ENCODE measurements around the gene PDIA5. TPM values are rescaled to one million over a fixed set of nuclear protein-coding genes. Genes with fewer than 3 reads are reported as not detected.
A peak's percentile ranks its signal among the peaks of the same experiment; 100 is the strongest.
"Not testable (repeated sequence)": the region's sequence is repeated elsewhere in the genome, so short reads cannot be mapped to it uniquely, and the experiment has no call there.

The PDIA5 gene
- total RNA-seq, 1 experiment from 2014 or later, result 41.5 TPM

DNA sequence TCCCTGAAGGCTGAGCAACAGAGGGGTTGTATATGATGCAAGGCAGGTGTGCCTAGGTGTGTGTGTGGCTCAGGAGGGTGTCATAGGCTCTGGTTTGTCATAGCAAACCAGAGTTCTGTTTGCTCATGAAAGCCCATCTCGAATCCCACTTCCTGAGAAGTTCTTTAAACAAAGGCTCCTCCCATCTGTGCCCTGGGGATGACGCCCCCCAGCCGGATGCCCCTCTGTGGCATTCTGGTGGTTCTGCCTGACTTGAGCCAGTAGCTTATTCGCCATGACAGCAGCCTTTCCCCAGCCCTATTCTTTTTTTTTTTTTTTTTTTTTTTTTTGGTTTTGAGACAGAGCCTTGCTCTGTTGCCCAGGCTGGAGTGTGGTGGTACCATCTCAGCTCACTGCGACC, 45.4 kb downstream of the PDIA5 start:
- CTCF ChIA-PET, result interaction anchor here (0.6 to 2.0 kb wide), 8 partner anchors 10 to 343 kb away, joined by 3 to 6 read pairs (median 4); no protein-coding TSS in a partner anchor
- no peak for TF ChIP-seq RORB (CRISPR knock-in tag; IDR thresholded peaks at IDR 0.05)
- TF ChIP-seq, protein P1, sequence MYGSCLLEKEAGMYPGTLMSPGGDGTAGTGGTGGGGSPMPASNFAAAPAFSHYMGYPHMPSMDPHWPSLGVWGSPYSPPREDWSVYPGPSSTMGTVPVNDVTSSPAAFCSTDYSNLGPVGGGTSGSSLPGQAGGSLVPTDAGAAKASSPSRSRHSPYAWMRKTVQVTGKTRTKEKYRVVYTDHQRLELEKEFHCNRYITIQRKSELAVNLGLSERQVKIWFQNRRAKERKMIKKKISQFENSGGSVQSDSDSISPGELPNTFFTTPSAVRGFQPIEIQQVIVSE (CRISPR knock-in tag; IDR thresholded peaks at IDR 0.05; ENCODE audit: borderline replicate concordance), result no peak
- TF ChIP-seq, protein P2, sequence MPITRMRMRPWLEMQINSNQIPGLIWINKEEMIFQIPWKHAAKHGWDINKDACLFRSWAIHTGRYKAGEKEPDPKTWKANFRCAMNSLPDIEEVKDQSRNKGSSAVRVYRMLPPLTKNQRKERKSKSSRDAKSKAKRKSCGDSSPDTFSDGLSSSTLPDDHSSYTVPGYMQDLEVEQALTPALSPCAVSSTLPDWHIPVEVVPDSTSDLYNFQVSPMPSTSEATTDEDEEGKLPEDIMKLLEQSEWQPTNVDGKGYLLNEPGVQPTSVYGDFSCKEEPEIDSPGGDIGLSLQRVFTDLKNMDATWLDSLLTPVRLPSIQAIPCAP (CRISPR knock-in tag; IDR thresholded peaks at IDR 0.05), result no peak
- TF ChIP-seq, protein P3, sequence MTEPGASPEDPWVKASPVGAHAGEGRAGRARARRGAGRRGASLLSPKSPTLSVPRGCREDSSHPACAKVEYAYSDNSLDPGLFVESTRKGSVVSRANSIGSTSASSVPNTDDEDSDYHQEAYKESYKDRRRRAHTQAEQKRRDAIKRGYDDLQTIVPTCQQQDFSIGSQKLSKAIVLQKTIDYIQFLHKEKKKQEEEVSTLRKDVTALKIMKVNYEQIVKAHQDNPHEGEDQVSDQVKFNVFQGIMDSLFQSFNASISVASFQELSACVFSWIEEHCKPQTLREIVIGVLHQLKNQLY (CRISPR knock-in tag; IDR thresholded peaks at IDR 0.05), result no peak
- TF ChIP-seq NR3C1 (CRISPR knock-in tag; conservative IDR thresholded peaks at IDR 0.05; ENCODE audit: low read depth), result no peak
- no peak for TF ChIP-seq FOXP1 (CRISPR knock-in tag; IDR thresholded peaks at IDR 0.05; ENCODE audit: borderline replicate concordance)
- no peak for TF ChIP-seq NR1H2 (CRISPR knock-in tag; IDR thresholded peaks at IDR 0.05)
- TF ChIP-seq MYBL2 (CRISPR knock-in tag; IDR thresholded peaks at IDR 0.05), result no peak
- no peak for TF ChIP-seq ZNF423 (CRISPR knock-in tag; IDR thresholded peaks at IDR 0.05)
- TF ChIP-seq, protein P4, sequence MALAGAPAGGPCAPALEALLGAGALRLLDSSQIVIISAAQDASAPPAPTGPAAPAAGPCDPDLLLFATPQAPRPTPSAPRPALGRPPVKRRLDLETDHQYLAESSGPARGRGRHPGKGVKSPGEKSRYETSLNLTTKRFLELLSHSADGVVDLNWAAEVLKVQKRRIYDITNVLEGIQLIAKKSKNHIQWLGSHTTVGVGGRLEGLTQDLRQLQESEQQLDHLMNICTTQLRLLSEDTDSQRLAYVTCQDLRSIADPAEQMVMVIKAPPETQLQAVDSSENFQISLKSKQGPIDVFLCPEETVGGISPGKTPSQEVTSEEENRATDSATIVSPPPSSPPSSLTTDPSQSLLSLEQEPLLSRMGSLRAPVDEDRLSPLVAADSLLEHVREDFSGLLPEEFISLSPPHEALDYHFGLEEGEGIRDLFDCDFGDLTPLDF (CRISPR knock-in tag; IDR thresholded peaks at IDR 0.05), result no peak
- no peak for TF ChIP-seq TEAD4 (CRISPR knock-in tag; IDR thresholded peaks at IDR 0.05)
- TF ChIP-seq ELF4 (CRISPR knock-in tag; IDR thresholded peaks at IDR 0.05; ENCODE audit: low read depth), result no peak
- TF ChIP-seq, protein P5, sequence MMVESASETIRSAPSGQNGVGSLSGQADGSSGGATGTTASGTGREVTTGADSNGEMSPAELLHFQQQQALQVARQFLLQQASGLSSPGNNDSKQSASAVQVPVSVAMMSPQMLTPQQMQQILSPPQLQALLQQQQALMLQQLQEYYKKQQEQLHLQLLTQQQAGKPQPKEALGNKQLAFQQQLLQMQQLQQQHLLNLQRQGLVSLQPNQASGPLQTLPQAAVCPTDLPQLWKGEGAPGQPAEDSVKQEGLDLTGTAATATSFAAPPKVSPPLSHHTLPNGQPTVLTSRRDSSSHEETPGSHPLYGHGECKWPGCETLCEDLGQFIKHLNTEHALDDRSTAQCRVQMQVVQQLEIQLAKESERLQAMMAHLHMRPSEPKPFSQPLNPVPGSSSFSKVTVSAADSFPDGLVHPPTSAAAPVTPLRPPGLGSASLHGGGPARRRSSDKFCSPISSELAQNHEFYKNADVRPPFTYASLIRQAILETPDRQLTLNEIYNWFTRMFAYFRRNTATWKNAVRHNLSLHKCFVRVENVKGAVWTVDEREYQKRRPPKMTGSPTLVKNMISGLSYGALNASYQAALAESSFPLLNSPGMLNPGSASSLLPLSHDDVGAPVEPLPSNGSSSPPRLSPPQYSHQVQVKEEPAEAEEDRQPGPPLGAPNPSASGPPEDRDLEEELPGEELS (CRISPR knock-in tag; IDR thresholded peaks at IDR 0.05), result no peak
- Mint-ChIP-seq H3K9me3 (no peaks in the 10 kb centered on the region), H3K36me3 (peaks cover 36% of the 10 kb centered on the region), H3K4me3 (no peak overlapping the region), H3K27ac (no peak overlapping the region), H3K27me3 (ENCODE audit: low read depth) (no peaks in the 10 kb centered on the region), H3K4me1 (peaks cover 7% of the 10 kb centered on the region)
- DNase-seq (ENCODE audit: low spot score), result no peak
- POLR2A ChIA-PET, result no interaction called here
- ATAC-seq, result no peak

DNA sequence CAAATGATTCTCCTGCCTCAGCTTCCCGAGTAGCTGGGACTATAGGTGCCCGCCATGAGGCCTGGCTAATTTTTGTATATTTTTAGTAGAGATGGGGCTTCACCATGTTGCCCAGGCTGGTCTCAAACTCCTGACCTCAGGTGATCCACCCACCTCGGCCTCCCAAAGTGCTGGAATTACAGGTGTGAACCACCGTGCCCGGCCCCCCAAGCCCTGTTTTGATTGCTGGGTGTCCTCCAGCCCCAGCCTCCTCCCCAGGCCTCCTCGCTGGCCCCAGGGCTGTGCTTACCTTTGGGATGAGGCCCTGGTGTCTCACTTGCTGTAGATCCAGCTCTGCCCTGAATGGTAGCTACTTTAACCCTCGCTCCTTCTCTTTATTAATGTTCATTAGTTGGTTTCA, 45.8 kb downstream of the PDIA5 start:
- H3K9me3 Mint-ChIP-seq; DNase-seq (ENCODE audit: low spot score); ATAC-seq; H3K4me3 Mint-ChIP-seq; POLR2A ChIA-PET; H3K4me1 Mint-ChIP-seq; H3K27ac Mint-ChIP-seq; H3K27me3 Mint-ChIP-seq (ENCODE audit: low read depth): not testable (repeated sequence)
- CTCF ChIA-PET, result interaction anchor here (0.6 to 2.0 kb wide), 5 partner anchors 41 to 169 kb away, joined by 3 to 6 read pairs (median 4); no protein-coding TSS in a partner anchor
- peaks cover 37% of the 10 kb centered on the region for H3K36me3 Mint-ChIP-seq

DNA sequence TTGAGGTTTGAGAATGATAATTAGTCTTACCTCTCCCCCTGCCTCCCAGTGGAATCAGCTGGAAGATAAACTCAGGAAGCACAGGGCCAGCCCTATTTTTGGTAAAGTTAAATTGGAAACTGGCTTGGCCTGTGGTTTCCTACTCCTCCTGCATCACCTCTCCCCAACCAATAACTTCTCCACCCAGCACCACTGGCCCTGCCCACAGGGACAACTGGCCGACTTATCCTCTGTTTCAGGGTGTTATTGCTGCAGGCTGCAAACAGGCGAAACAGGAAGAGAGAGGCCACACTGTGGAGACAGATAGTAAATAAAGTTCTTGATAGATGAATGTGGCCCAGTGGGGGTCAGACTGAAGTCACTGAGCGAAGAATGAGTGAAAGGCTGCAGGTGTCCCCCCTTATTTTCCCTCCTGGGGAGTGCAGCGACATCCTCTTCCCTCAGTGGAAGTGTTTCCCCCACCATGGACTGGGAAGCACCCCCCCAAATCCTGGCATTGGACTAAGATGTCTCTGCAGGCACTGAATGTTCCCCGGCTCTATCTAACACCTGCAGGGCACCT, 47.1 kb downstream of the PDIA5 start:
- Mint-ChIP-seq H3K27ac (no peak overlapping the region), H3K36me3 (peaks cover 42% of the 10 kb centered on the region), H3K27me3 (ENCODE audit: low read depth) (no peaks in the 10 kb centered on the region), H3K9me3 (no peaks in the 10 kb centered on the region), H3K4me3 (no peak overlapping the region), H3K4me1 (peaks cover 7% of the 10 kb centered on the region)
- peak; percentile 60 for ATAC-seq
- no peak for DNase-seq (ENCODE audit: low spot score)
- ChIA-PET POLR2A (no interaction called here), CTCF (no interaction called here)
- no peak for TF ChIP-seq GTF2I (CRISPR knock-in tag; conservative IDR thresholded peaks at IDR 0.05)
- no peak for TF ChIP-seq TP53 (CRISPR knock-in tag; IDR thresholded peaks at IDR 0.05)
- TF ChIP-seq FOXJ3 (CRISPR knock-in tag; IDR thresholded peaks at IDR 0.05; ENCODE audit: borderline replicate concordance), result no peak
- no peak for TF ChIP-seq GRHL2 (CRISPR knock-in tag; IDR thresholded peaks at IDR 0.05; ENCODE audit: insufficient replicate concordance, severe bottlenecking)
- TF ChIP-seq, protein P6, sequence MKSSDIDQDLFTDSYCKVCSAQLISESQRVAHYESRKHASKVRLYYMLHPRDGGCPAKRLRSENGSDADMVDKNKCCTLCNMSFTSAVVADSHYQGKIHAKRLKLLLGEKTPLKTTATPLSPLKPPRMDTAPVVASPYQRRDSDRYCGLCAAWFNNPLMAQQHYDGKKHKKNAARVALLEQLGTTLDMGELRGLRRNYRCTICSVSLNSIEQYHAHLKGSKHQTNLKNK (CRISPR knock-in tag; IDR thresholded peaks at IDR 0.05), result no peak
- TF ChIP-seq, protein P7, sequence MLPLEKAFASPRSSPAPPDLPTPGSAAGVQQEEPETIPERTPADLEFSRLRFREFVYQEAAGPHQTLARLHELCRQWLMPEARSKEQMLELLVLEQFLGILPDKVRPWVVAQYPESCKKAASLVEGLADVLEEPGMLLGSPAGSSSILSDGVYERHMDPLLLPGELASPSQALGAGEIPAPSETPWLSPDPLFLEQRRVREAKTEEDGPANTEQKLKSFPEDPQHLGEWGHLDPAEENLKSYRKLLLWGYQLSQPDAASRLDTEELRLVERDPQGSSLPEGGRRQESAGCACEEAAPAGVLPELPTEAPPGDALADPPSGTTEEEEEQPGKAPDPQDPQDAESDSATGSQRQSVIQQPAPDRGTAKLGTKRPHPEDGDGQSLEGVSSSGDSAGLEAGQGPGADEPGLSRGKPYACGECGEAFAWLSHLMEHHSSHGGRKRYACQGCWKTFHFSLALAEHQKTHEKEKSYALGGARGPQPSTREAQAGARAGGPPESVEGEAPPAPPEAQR (CRISPR knock-in tag; IDR thresholded peaks at IDR 0.05), result no peak
- TF ChIP-seq ZNF219 (CRISPR knock-in tag; IDR thresholded peaks at IDR 0.05; ENCODE audit: borderline replicate concordance), result no peak
- TF ChIP-seq SMAD3 (CRISPR knock-in tag; IDR thresholded peaks at IDR 0.05; ENCODE audit: borderline replicate concordance), result no peak
- TF ChIP-seq JAZF1 (CRISPR knock-in tag; IDR thresholded peaks at IDR 0.05), result no peak
- TF ChIP-seq ZNF232 (CRISPR knock-in tag; IDR thresholded peaks at IDR 0.05), result no peak
- TF ChIP-seq CREM (CRISPR knock-in tag; IDR thresholded peaks at IDR 0.05), result no peak
- TF ChIP-seq, protein P8, sequence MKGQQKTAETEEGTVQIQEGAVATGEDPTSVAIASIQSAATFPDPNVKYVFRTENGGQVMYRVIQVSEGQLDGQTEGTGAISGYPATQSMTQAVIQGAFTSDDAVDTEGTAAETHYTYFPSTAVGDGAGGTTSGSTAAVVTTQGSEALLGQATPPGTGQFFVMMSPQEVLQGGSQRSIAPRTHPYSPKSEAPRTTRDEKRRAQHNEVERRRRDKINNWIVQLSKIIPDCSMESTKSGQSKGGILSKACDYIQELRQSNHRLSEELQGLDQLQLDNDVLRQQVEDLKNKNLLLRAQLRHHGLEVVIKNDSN (CRISPR knock-in tag; IDR thresholded peaks at IDR 0.05), result no peak
- TF ChIP-seq ATF1 (CRISPR knock-in tag; IDR thresholded peaks at IDR 0.05), result no peak

Data from WTC11 (cell line).